Common myeloid progenitor, CD34-positive (primary cell): ENCODE data around the gene ARMC2.

ENCODE experiments used
- CTCF ChIA-PET: fragments of 350-600 bp; sonication (Branson Sonifier 250); formaldehyde crosslinking; loops from one replicate; lab custom pipeline; 2021; ENCODE audit warnings: antibody characterized with exemption; lab: Charles Lee
- POLR2A ChIA-PET: fragments of 350-600 bp; sonication (Branson Sonifier 250); formaldehyde crosslinking; loops from one replicate; lab custom pipeline; 2021; ENCODE audit warnings: antibody characterized with exemption; lab: Charles Lee
- DNase-seq, 3 donors: peaks; one replicate each; pipeline versions ENCODE4 v3.0.0 to v3.0.0-alpha.2; 2013
- H3K27ac ChIP-seq, 2 experiments: 1 replicate in 1 of 2; 2 replicates in 1 of 2; pipeline ENCODE4 v1.7.0; 2013; ENCODE audit warnings: inconsistent platforms in 2 of 2, low read length in 2 of 2, mild to moderate bottlenecking in 2 of 2, low read depth in 1 of 2, moderate library complexity in 1 of 2; ENCODE audit not compliant: severe bottlenecking in 2 of 2, insufficient read depth in 1 of 2, poor library complexity in 1 of 2
- H3K27me3 ChIP-seq, 5 experiments: replicated peaks in 2 of 5; 1 replicate in 3 of 5; 2 replicates in 2 of 5; pipeline versions ENCODE4 v1.6.1 to v1.7.0; 2013; ENCODE audit warnings: low read length in 4 of 5, mild to moderate bottlenecking in 2 of 5, moderate library complexity in 2 of 5, inconsistent platforms in 1 of 5; ENCODE audit not compliant: insufficient read depth in 5 of 5, control insufficient read depth in 4 of 5
- H3K36me3 ChIP-seq, 4 experiments: 1 replicate in 2 of 4; 2 replicates in 2 of 4; pipeline versions ENCODE4 v1.6.1 to v1.7.0; 2013; ENCODE audit warnings: low read length in 3 of 4, control low read depth in 1 of 4, mild to moderate bottlenecking in 1 of 4; ENCODE audit not compliant: control insufficient read depth in 4 of 4, insufficient read depth in 4 of 4
- H3K4me1 ChIP-seq, 4 experiments: 1 replicate in 3 of 4; 2 replicates in 1 of 4; pipeline versions ENCODE4 v1.6.1 to v1.7.1; 2013; ENCODE audit warnings: low read length in 3 of 4, mild to moderate bottlenecking in 3 of 4, control low read depth in 1 of 4, inconsistent platforms in 1 of 4, moderate library complexity in 1 of 4; ENCODE audit not compliant: control insufficient read depth in 4 of 4, insufficient read depth in 4 of 4; ENCODE audit errors: control extremely low read depth in 1 of 4
- H3K4me3 ChIP-seq, 7 experiments: 1 replicate in 4 of 7; 2 replicates in 3 of 7; pipeline versions ENCODE4 v1.5.1 to v1.7.0; 2013; ENCODE audit warnings: mild to moderate bottlenecking in 7 of 7, low read length in 6 of 7, moderate library complexity in 6 of 7, inconsistent platforms in 2 of 7, low read depth in 2 of 7, control low read depth in 1 of 7; ENCODE audit not compliant: insufficient read depth in 4 of 7, control insufficient read depth in 1 of 7; ENCODE audit errors: extremely low read depth in 1 of 7
- H3K9me3 ChIP-seq, 5 experiments: 1 replicate in 4 of 5; 2 replicates in 1 of 5; pipeline versions ENCODE4 v1.6.1 to v1.7.1; 2013; ENCODE audit warnings: low read length in 4 of 5, mild to moderate bottlenecking in 2 of 5, inconsistent platforms in 1 of 5, low read depth in 1 of 5, moderate library complexity in 1 of 5; ENCODE audit not compliant: control insufficient read depth in 4 of 5, insufficient read depth in 2 of 5; ENCODE audit errors: control extremely low read depth in 1 of 5
- WGBS: methylation state at CpG from one replicate; pipeline ENCODE4 v1.1.5; 2013; ENCODE audit not compliant: insufficient coverage; 5-methylcytosine and 5-hydroxymethylcytosine counted together

Gene ARMC2

GRCh38 chr6:108959972-108960582, 111.9 kb downstream of the ARMC2 start:
- Histone ChIP-seq H3K36me3 (no peaks in the 10 kb centered on the region), H3K4me3 (no peak overlapping the region), H3K27ac (no peak overlapping the region), H3K4me1 (peaks cover 0 to 37% (median 15%) of the 10 kb centered on the region in 4 experiments), H3K27me3 (no peaks in the 10 kb centered on the region), H3K9me3 (no peaks in the 10 kb centered on the region)
- POLR2A ChIA-PET: interaction anchor here (0.8 kb wide), 1 partner anchor 25 kb away, joined by 3 read pairs; no protein-coding TSS in a partner anchor
- DNase-seq: no peak
- CTCF ChIA-PET: interaction anchor here (0.8 to 3.4 kb wide), 7 partner anchors 8 to 111 kb away, joined by 3 to 14 read pairs (median 5); no protein-coding TSS in a partner anchor
- WGBS: 92% methylated on average over 9 of the region's 10 CpGs

DNA sequence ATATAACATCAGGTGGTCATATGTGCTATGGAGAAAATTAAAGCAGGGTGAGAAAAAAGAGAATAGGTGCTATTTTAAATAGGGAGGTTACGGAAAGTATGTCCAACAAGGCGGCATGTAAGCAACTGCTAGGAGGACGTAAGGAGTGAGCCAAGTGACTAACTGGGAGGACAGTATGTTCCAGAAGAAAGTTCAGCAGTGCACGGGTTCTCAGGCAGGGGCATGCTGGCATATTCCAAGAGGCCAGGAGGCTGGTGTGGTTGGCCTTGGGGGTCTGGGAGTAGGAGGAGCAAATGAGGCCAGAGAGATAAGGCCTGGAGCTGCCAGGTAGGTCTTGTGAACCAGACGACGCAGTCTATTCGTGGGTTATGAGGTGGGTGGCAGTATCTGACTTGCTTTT, 112.4 kb downstream of the ARMC2 start:
- peaks cover 0 to 36% (median 15%) of the 10 kb centered on the region in 4 experiments for H3K4me1 ChIP-seq
- POLR2A ChIA-PET: interaction anchor here (0.8 kb wide), 1 partner anchor 25 kb away, joined by 3 read pairs; no protein-coding TSS in a partner anchor
- H3K36me3 ChIP-seq: no peaks in the 10 kb centered on the region
- H3K27me3 ChIP-seq: no peaks in the 10 kb centered on the region
- H3K9me3 ChIP-seq: no peaks in the 10 kb centered on the region
- H3K27ac ChIP-seq: no peak overlapping the region
- CTCF ChIA-PET: interaction anchor here (1.7 to 3.4 kb wide), 2 partner anchors 11 to 19 kb away, joined by 5 to 14 read pairs; no protein-coding TSS in a partner anchor
- no peak overlapping the region for H3K4me3 ChIP-seq
- no peak for DNase-seq
- WGBS: 97% methylated on average over 7 of the region's 7 CpGs

DNA sequence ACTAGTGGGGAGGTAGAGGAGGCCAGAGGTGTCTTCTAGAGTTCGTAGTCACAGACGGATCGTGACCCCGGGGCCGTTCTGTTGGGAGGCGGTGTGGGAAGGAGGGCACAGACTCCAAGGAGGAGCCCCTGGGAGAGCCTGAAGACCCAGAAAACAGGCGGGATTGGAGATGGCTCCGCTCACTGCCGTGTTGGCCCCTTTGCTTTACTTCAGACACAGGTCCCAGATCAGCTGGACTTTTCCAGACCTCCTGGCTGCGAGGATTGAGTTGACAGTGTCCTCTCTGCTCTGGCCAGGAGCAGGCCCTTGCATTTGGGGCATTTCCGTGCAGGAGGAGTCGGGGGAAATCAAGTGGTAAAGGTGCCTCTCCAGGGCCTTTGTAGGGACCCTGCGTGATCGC, 112.9 kb downstream of the ARMC2 start:
- H3K27me3 ChIP-seq: no peaks in the 10 kb centered on the region
- H3K36me3 ChIP-seq: no peaks in the 10 kb centered on the region
- POLR2A ChIA-PET: no interaction called here
- H3K4me1 ChIP-seq: peaks cover 0 to 33% (median 17%) of the 10 kb centered on the region in 4 experiments
- CTCF ChIA-PET: interaction anchor here (1.1 to 3.4 kb wide), 2 partner anchors 11 to 19 kb away, joined by 3 to 14 read pairs; no protein-coding TSS in a partner anchor
- WGBS: 96% methylated on average over 14 of the region's 14 CpGs
- no peak overlapping the region for H3K27ac ChIP-seq
- no peak for DNase-seq
- no peaks in the 10 kb centered on the region for H3K9me3 ChIP-seq
- H3K4me3 ChIP-seq: no peak overlapping the region

DNA sequence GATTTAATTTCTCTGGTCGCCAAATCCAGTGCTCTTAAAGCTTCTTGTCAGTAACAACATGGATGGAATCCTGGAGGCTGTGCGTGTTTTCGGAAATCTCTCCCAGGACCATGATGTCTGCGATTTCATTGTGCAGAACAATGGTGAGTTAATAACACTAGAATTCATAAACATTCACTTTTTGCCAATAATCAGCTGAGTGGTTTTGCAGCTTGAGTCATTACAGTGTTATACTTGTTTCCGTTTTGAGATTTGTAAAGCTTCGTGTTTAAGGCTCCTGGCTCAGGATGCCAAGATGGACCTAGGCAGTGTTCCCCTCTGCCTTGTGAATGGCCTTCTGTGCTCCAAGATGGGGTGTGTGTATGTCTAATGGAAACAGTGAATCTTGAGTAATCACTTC, 113.8 kb downstream of the ARMC2 start:
- H3K4me3 ChIP-seq: no peak overlapping the region
- 100% methylated on average over 2 of the region's 6 CpGs for WGBS
- ChIA-PET CTCF (interaction anchor here (0.5 to 1.1 kb wide), 2 partner anchors 10 to 20 kb away, joined by 3 to 4 read pairs; no protein-coding TSS in a partner anchor), POLR2A (interaction anchor here (0.6 kb wide), 1 partner anchor 13 kb away, joined by 3 read pairs; no protein-coding TSS in a partner anchor)
- H3K4me1 ChIP-seq: peaks cover 0 to 42% (median 26%) of the 10 kb centered on the region in 4 experiments
- no peaks in the 10 kb centered on the region for H3K9me3 ChIP-seq
- H3K36me3 ChIP-seq: no peaks in the 10 kb centered on the region
- H3K27ac ChIP-seq: no peak overlapping the region
- DNase-seq: no peak
- H3K27me3 ChIP-seq: no peaks in the 10 kb centered on the region

- H3K27me3 ChIP-seq: no peaks in the 10 kb centered on the region
- H3K9me3 ChIP-seq: no peaks in the 10 kb centered on the region
- DNase-seq: peak in 2 of 3 donors; percentile 23 to 42
- H3K4me1 ChIP-seq: peaks cover 0 to 43% (median 31%) of the 10 kb centered on the region in 4 experiments
- peak overlapping the region in 1 of 2 experiments; percentile 85 for H3K27ac ChIP-seq
- H3K36me3 ChIP-seq: no peaks in the 10 kb centered on the region
- CTCF ChIA-PET: interaction anchor here (0.8 to 3.2 kb wide), 7 partner anchors 9 to 60 kb away, joined by 3 to 14 read pairs (median 5); no protein-coding TSS in a partner anchor
- H3K4me3 ChIP-seq: peak overlapping the region in 1 of 7 experiments; percentile 52
- POLR2A ChIA-PET: interaction anchor here (1.3 kb wide), 1 partner anchor 29 kb away, joined by 3 read pairs; no protein-coding TSS in a partner anchor
- 97% methylated on average over 4 of the region's 5 CpGs for WGBS
Measured at GRCh38 chr6:108966251-108966650, 118.0 kb downstream of the ARMC2 start.

DNA sequence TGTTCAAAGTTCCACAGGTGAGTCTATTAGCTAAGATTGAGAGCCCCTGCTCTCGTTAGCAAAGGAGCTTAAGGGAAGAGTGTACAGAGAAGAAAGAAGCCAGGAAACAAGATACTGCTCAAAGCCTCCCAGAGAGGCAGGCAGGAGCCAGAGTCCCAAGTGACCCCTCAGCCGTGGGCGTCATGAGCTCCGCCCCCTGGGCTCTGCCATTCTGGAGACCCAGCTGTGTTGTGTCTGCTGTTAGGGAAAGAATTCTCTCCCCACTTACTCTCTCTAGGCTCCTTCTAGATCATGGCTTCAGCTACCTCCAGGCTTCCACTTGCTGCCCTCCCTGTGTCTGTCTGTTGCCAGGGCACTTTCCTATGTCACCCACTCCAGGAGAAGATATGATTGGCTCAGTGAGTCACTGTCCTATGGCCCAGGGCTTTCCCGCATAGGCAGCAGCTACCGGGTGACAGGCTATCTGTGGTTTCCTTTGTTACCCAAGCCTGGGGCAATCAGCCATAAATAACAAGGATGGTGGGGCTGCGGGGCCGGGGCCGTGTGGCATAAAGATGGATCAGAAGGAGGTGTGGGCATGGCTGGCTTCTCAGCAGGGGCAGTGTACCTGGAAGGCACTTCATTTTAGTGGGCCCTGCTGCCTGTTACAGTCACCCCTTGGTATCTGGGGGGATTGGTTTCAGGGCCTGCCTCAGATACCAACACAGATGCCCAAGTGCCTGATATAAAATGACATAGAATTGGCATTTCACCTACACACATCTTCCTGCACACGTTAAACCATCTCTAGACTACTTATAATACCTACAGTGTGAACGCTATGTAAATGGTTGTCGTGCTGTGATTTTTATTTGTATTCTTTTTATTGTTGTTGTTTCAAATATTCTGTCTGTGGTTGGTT, 118.9 kb downstream of the ARMC2 start:
- DNase-seq: peak; percentile 84 to 97 (median 95)
- H3K36me3 ChIP-seq: no peaks in the 10 kb centered on the region
- peak overlapping the region; percentile 75 to 85 for H3K27ac ChIP-seq
- H3K4me1 ChIP-seq: peaks cover 0 to 47% (median 34%) of the 10 kb centered on the region in 4 experiments
- H3K27me3 ChIP-seq: no peaks in the 10 kb centered on the region
- CTCF ChIA-PET: interaction anchor here (0.8 to 3.2 kb wide), 10 partner anchors 10 to 107 kb away, joined by 3 to 14 read pairs (median 6); no protein-coding TSS in a partner anchor
- POLR2A ChIA-PET: interaction anchor here (1.3 to 1.4 kb wide), 2 partner anchors 20 to 28 kb away, joined by 3 read pairs; no protein-coding TSS in a partner anchor
- no peaks in the 10 kb centered on the region for H3K9me3 ChIP-seq
- WGBS: 3% methylated on average over 7 of the region's 12 CpGs
- H3K4me3 ChIP-seq: peak overlapping the region in 4 of 7 experiments; percentile 17 to 57 (median 46)
